Rectal smooth muscle tissue (tissue), 1 donor: ENCODE measurements around the gene GRIN3A.

Experiments
- H3K27ac ChIP-seq: one replicate; pipeline ENCODE4 v1.7.0; 2013; ENCODE audit warnings: low read depth, low read length, inconsistent platforms
- H3K27me3 ChIP-seq: one replicate; pipeline ENCODE4 v1.7.0; 2013; ENCODE audit warnings: low read length; ENCODE audit not compliant: control insufficient read depth, insufficient read depth
- H3K36me3 ChIP-seq: one replicate; pipeline ENCODE4 v1.7.0; 2013; ENCODE audit warnings: low read length; ENCODE audit not compliant: control insufficient read depth, insufficient read depth
- H3K4me1 ChIP-seq: one replicate; pipeline ENCODE4 v1.7.0; 2013; ENCODE audit warnings: low read length; ENCODE audit not compliant: control insufficient read depth, insufficient read depth
- H3K4me3 ChIP-seq: one replicate; pipeline ENCODE4 v1.7.0; 2013; ENCODE audit warnings: low read length
- H3K9ac ChIP-seq: one replicate; pipeline ENCODE4 v1.7.0; 2013; ENCODE audit warnings: low read length

Gene GRIN3A

DNA sequence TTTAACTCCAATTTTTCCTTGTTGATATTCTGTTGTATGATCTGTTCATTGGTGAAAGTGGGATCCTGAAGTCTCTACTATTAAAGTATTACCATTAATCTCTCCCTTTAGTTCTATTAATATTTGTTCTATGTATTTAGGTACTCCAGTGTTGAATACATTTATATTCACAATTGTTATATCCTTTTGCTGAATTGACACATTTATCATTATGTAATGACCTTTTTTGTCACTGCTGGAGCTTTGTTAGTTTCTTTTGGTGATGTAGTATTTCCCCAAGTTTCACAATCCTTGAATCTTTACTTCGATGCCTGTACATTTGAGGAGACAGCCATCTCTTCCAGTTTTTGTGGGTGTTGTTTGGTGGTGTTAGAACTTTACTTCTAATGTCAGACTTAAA lies 90.0 kb downstream of the GRIN3A start:
- no peaks in the 10 kb centered on the region for H3K27me3 ChIP-seq
- no peaks in the 10 kb centered on the region for H3K4me1 ChIP-seq
- no peak overlapping the region for H3K4me3 ChIP-seq
- no peak overlapping the region for H3K27ac ChIP-seq
- H3K9ac ChIP-seq: no peak overlapping the region
- no peaks in the 10 kb centered on the region for H3K36me3 ChIP-seq

DNA sequence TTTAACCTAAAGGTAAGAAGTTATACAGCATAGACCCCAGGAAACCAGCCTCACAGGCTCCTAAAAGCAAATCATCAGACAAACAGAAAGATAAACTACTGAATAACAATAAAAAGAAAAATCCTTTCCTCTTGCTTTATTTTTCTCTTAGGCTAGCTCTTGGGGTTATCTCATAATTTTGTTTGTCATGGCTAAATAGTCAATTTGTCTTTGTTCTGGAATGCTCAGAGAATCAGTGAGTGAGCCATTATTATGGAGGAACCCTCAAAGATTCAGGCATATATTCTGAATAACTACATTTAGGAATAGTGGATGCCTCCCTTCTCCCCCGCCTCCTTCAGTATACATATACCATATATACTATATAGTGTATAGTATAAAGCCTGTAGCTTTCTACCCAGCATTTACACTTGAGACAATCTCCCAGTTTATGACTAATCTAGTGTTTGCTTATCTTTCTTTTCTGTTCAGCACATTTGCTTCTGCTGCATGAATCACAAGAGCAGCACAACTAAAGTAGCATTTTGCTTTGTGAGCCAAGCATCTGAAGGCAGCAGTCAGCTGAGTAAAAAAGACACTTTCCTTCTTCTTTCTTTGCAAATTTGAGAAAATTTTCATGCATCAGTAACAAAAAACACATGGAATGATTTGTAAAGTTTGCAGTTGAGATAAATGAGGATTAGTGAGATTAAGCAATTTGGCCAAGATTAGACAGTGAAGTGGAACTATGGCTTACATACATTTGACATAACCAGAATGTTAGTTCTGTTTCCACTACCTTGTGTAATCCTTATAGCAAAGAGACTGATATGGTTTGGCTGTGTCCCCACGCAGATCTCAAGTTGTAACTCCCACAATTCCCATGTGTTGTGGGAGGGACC lies 98.4 kb downstream of the GRIN3A start:
- Histone ChIP-seq H3K27ac (no peak overlapping the region), H3K9ac (no peak overlapping the region), H3K4me1 (no peaks in the 10 kb centered on the region), H3K36me3 (no peaks in the 10 kb centered on the region), H3K4me3 (no peak overlapping the region), H3K27me3 (no peaks in the 10 kb centered on the region)

DNA sequence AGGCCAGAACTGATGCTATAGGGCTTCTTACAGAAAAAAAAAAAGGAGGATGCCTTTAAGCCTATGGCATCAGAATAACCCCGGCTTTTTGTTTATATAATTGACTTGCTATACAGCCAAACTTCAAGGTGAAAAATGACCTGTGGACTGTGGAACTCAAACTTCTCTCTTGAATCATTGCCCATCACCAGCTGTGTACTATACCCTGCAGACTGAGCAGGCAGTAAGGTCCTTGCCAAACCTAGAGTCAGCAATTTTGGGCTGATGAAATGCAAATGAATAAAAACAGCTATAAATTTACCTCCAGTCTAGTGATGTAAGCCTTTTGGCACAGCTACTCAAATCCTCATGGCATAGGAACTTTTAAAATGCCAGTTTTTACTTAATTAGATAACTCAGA lies 99.1 kb downstream of the GRIN3A start:
- Histone ChIP-seq H3K36me3 (no peaks in the 10 kb centered on the region), H3K4me1 (no peaks in the 10 kb centered on the region), H3K4me3 (no peak overlapping the region), H3K9ac (no peak overlapping the region), H3K27ac (no peak overlapping the region), H3K27me3 (no peaks in the 10 kb centered on the region)

DNA sequence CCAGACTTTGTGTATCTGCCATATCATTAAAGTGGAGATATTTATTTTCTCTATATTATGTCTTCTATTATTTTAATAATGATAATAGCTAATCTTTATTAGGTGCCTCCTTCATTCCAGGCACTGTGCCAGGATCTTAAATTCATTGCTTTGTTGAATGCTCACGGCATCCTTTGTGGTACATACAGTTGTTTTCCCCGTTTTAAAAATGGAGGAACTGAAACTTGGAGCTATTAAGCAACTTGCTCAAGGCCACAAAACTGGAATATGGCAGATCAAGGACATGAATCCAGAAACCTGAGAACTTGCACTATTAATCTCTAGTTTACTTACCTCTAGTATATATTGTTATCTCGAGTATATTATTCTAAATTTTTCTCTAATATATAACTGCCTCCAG lies 102.2 kb downstream of the GRIN3A start:
- H3K9ac ChIP-seq: no peak overlapping the region
- H3K27ac ChIP-seq: no peak overlapping the region
- no peaks in the 10 kb centered on the region for H3K27me3 ChIP-seq
- H3K36me3 ChIP-seq: no peaks in the 10 kb centered on the region
- no peaks in the 10 kb centered on the region for H3K4me1 ChIP-seq
- H3K4me3 ChIP-seq: no peak overlapping the region

- no peaks in the 10 kb centered on the region for H3K27me3 ChIP-seq
- no peaks in the 10 kb centered on the region for H3K4me1 ChIP-seq
- no peaks in the 10 kb centered on the region for H3K36me3 ChIP-seq
- no peak overlapping the region for H3K27ac ChIP-seq
- H3K4me3 ChIP-seq: no peak overlapping the region
- H3K9ac ChIP-seq: no peak overlapping the region
Observed at GRCh38 chr9:101635473-101635872, 103.0 kb downstream of the GRIN3A start.

GRCh38 chr9:101634741-101635409 lies 103.6 kb downstream of the GRIN3A start:
- Histone ChIP-seq H3K27me3 (no peaks in the 10 kb centered on the region), H3K4me3 (no peak overlapping the region), H3K9ac (no peak overlapping the region), H3K4me1 (no peaks in the 10 kb centered on the region), H3K27ac (no peak overlapping the region), H3K36me3 (no peaks in the 10 kb centered on the region)

- Histone ChIP-seq H3K27me3 (no peaks in the 10 kb centered on the region), H3K9ac (no peak overlapping the region), H3K4me3 (no peak overlapping the region), H3K4me1 (no peaks in the 10 kb centered on the region), H3K36me3 (no peaks in the 10 kb centered on the region), H3K27ac (no peak overlapping the region)
Observed at GRCh38 chr9:101632611-101633010, 105.8 kb downstream of the GRIN3A start.

DNA sequence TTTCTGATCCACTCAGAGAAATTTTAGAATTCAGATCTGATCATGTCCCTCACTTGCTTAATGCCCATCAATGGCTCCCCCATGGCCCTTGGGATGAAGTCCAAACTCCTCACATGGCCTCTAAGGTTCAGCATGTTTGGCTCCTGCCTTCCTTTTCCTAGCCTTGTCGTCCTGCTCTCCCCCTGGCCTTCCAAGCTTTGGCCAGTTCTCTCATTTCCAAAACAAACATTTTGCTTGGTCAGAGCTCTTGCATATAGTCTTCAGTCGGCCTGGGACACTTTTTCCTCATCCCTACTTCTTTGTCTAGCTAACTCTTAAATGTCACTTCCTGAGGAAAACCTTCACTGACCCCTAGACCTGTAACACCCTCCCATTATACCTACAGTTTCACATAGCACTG lies 106.6 kb downstream of the GRIN3A start:
- Histone ChIP-seq H3K27ac (no peak overlapping the region), H3K4me3 (no peak overlapping the region), H3K9ac (no peak overlapping the region), H3K36me3 (no peaks in the 10 kb centered on the region), H3K27me3 (no peaks in the 10 kb centered on the region), H3K4me1 (no peaks in the 10 kb centered on the region)

DNA sequence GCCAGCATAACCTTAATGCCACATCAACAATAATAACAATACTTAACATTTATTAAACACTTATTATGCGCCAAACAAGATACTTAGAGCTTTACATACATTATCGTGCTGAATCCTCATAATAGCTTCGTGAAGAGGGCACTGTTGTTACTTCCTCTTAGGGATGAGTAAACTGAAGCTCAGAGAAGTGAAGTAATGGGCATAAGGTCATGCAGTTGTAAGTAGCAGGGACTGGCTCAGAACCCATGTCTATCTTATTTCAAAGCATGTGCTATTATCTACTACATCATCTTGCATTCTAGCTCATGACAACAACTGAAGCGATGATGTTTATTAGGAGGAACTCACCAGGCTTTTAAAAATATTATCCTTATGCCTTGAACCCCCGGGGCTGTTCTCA lies 108.8 kb downstream of the GRIN3A start:
- Histone ChIP-seq H3K4me1 (no peaks in the 10 kb centered on the region), H3K4me3 (no peak overlapping the region)

GRCh38 chr9:101628173-101628572 lies 110.3 kb downstream of the GRIN3A start:
- Histone ChIP-seq H3K27me3 (no peaks in the 10 kb centered on the region), H3K9ac (no peak overlapping the region), H3K4me3 (no peak overlapping the region), H3K27ac (no peak overlapping the region), H3K36me3 (no peaks in the 10 kb centered on the region), H3K4me1 (no peaks in the 10 kb centered on the region)

More for the DNA sequence above, 108.8 kb downstream of the GRIN3A start:
- no peaks in the 10 kb centered on the region for H3K36me3 ChIP-seq
- no peak overlapping the region for H3K27ac ChIP-seq
- no peak overlapping the region for H3K9ac ChIP-seq
- no peaks in the 10 kb centered on the region for H3K27me3 ChIP-seq

DNA sequence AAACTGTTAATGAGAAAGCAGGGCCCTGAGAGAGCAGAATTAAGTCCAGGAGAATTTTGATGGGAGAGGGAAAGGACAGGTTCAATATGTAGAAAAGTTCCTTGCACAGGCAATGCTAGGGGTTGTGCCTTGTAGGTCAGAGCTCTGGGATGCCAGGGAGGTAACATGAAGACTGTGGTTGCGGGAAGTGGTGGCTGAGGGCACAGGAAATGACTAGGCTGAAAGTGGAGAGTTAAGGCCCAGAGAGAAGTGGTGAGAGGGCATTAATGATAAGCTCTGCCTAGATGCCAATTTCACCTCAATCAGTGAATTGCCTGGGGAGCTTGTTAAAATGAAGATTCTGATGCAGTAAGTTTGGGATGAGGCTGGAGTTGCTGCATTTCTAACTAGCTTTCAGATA lies 112.2 kb downstream of the GRIN3A start:
- Histone ChIP-seq H3K4me3 (no peak overlapping the region), H3K36me3 (no peaks in the 10 kb centered on the region), H3K4me1 (no peaks in the 10 kb centered on the region), H3K27me3 (no peaks in the 10 kb centered on the region), H3K27ac (no peak overlapping the region), H3K9ac (no peak overlapping the region)

DNA sequence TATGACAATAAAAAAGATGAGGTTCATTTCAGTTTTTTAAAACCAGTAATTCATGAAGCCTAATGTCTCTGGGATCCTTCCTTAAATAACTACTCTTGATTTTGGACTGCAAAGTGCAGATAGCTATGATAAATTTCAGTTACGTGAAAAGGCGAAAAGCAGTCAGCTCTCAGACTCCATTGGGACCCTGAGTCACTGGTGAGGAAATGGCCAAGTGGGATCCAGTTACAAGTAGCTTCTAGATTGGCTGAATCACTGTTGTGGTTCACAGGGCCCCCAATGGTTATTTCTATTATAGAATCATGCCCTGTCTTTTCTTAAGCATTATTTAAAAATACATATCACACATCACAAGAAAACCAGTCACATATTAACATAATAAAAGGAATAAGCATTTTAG lies 112.6 kb downstream of the GRIN3A start:
- H3K27ac ChIP-seq: no peak overlapping the region
- H3K4me3 ChIP-seq: no peak overlapping the region
- no peak overlapping the region for H3K9ac ChIP-seq

DNA sequence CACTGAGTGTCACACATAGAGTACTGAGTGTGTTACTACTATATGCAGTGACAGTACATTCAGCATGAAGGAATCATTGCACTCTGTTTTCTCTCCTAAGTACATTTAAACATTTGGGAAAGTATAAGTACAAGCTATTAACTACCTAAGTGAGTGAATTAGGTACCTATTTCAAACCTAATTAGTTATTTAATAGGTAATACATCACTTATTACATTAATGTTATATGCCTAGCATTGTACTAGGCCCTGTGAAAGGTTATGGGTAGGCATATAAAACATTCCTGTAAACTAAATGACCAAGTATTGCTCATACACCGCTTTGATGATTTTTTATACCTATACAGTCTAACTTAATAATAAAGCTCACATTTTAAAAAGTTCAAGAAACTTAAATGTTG lies 118.0 kb downstream of the GRIN3A start:
- H3K27me3 ChIP-seq: no peaks in the 10 kb centered on the region
- H3K9ac ChIP-seq: no peak overlapping the region
- no peaks in the 10 kb centered on the region for H3K4me1 ChIP-seq
- H3K27ac ChIP-seq: no peak overlapping the region
- no peaks in the 10 kb centered on the region for H3K36me3 ChIP-seq
- no peak overlapping the region for H3K4me3 ChIP-seq

More for the DNA sequence above, 112.6 kb downstream of the GRIN3A start:
- H3K36me3 ChIP-seq: no peaks in the 10 kb centered on the region
- no peaks in the 10 kb centered on the region for H3K4me1 ChIP-seq
- no peaks in the 10 kb centered on the region for H3K27me3 ChIP-seq
